ENCODE results near the gene TRIP6. TPM values are rescaled to one million over a fixed set of nuclear protein-coding genes. Genes with fewer than 3 reads are reported as not detected.
A peak's percentile ranks its signal among the peaks of the same experiment; 100 is the strongest.

TRIP6 gene
- total and polyA plus RNA-seq, 2 experiments from 2014 or later, result 44.6 to 112 TPM

DNA sequence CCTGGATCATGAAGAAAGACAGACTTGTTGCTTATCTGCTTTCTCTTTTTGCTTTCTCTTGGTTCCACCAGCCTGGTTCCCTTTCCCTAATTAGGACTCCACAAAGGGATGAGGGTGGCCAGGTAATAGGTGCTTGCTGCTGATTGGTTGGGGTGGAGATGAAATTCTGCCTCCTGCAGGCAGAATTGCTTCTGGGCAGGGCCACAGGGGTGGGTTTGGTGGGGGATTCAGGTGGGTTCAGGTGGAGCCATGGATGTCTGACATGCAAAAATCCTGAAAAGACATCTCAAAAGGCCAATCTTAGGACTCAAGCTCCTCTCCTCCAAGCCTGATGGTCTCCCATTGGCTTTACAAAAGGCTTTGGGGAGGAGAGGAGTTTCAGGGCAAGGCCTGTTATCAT, 53.9 kb downstream of the TRIP6 start:
- no peak for ATAC-seq
- H3K4me1 Mint-ChIP-seq, result peaks cover 35% of the 10 kb centered on the region

More for the DNA sequence above, 53.9 kb downstream of the TRIP6 start:
- no peaks in the 10 kb centered on the region for H3K36me3 ChIP-seq (ENCODE audit: insufficient read depth)
- DNase-seq (ENCODE audit: low spot score), result no peak
- no peaks in the 10 kb centered on the region; the same call in 2 of the 3 replicates for H3K9me3 Mint-ChIP-seq
- H3K4me1 ChIP-seq (ENCODE audit: insufficient read depth), result peaks cover 13% of the 10 kb centered on the region
- H2AFZ ChIP-seq, result no peak overlapping the region
- TF ChIP-seq, protein P1, sequence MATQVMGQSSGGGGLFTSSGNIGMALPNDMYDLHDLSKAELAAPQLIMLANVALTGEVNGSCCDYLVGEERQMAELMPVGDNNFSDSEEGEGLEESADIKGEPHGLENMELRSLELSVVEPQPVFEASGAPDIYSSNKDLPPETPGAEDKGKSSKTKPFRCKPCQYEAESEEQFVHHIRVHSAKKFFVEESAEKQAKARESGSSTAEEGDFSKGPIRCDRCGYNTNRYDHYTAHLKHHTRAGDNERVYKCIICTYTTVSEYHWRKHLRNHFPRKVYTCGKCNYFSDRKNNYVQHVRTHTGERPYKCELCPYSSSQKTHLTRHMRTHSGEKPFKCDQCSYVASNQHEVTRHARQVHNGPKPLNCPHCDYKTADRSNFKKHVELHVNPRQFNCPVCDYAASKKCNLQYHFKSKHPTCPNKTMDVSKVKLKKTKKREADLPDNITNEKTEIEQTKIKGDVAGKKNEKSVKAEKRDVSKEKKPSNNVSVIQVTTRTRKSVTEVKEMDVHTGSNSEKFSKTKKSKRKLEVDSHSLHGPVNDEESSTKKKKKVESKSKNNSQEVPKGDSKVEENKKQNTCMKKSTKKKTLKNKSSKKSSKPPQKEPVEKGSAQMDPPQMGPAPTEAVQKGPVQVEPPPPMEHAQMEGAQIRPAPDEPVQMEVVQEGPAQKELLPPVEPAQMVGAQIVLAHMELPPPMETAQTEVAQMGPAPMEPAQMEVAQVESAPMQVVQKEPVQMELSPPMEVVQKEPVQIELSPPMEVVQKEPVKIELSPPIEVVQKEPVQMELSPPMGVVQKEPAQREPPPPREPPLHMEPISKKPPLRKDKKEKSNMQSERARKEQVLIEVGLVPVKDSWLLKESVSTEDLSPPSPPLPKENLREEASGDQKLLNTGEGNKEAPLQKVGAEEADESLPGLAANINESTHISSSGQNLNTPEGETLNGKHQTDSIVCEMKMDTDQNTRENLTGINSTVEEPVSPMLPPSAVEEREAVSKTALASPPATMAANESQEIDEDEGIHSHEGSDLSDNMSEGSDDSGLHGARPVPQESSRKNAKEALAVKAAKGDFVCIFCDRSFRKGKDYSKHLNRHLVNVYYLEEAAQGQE (IDR thresholded peaks at IDR 0.05; ENCODE audit: unreplicated experiment), result no peak
- TF ChIP-seq, protein P2, sequence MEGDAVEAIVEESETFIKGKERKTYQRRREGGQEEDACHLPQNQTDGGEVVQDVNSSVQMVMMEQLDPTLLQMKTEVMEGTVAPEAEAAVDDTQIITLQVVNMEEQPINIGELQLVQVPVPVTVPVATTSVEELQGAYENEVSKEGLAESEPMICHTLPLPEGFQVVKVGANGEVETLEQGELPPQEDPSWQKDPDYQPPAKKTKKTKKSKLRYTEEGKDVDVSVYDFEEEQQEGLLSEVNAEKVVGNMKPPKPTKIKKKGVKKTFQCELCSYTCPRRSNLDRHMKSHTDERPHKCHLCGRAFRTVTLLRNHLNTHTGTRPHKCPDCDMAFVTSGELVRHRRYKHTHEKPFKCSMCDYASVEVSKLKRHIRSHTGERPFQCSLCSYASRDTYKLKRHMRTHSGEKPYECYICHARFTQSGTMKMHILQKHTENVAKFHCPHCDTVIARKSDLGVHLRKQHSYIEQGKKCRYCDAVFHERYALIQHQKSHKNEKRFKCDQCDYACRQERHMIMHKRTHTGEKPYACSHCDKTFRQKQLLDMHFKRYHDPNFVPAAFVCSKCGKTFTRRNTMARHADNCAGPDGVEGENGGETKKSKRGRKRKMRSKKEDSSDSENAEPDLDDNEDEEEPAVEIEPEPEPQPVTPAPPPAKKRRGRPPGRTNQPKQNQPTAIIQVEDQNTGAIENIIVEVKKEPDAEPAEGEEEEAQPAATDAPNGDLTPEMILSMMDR (conservative IDR thresholded peaks at IDR 0.05; ENCODE audit: low read depth in 2 of 2), result peak; percentile 22 to 31; a peak in 3 of 4 replicates
- no peaks in the 10 kb centered on the region for H3K27me3 ChIP-seq (ENCODE audit: insufficient read depth)
- H3F3A ChIP-seq (replicated peaks; ENCODE audit: low read depth), result no peaks in the 10 kb centered on the region
- H4K20me1 ChIP-seq (replicated peaks; ENCODE audit: insufficient read depth), result no peaks in the 10 kb centered on the region
- no peak overlapping the region for H3K4me3 Mint-ChIP-seq
- H3K9me2 ChIP-seq (ENCODE audit: insufficient read depth), result no peaks in the 10 kb centered on the region
- no peak overlapping the region for H3K4me2 ChIP-seq
- H3K27ac ChIP-seq (ENCODE audit: low read depth), result no peak overlapping the region
- no peak overlapping the region for H3K4me3 ChIP-seq
- H3K36me3 Mint-ChIP-seq (ENCODE audit: low read depth), result no peaks in the 10 kb centered on the region
- peaks cover 10% of the 10 kb centered on the region for H3K27me3 Mint-ChIP-seq (ENCODE audit: insufficient read depth, low read depth, poor library complexity)
- no peak overlapping the region for H3K27ac Mint-ChIP-seq
- no peaks in the 10 kb centered on the region for H3K79me2 ChIP-seq (replicated peaks; ENCODE audit: insufficient read depth)

Small RNA genes lying within 50 kb of the gene (microRNA-seq; reads per million reads assigned to microRNA genes)
- not detected for gene MIR6875

Small RNA genes lying within 50 kb of the gene (small RNA-seq; reads per million reads assigned to genes)
- gene RN7SL549P (ENCODE audit: low replicate concordance) (not detected), gene RN7SL750P (ENCODE audit: low replicate concordance) (not detected)

Other genes with a start within 250 kb of the TRIP6 start
- gene TFR2, start 225.8 kb upstream of the TRIP6 start, total RNA-seq (2014; rRNA removed; shearing (Covaris generic)), result 4.2 and 5.6 TPM in 2 replicates
- gene TFR2, start 225.8 kb upstream of the TRIP6 start, polyA plus RNA-seq (2016; fragmentation: Nextera tagmentation; extraction: Ambion mirVana), result 3.7 and 4.3 TPM in 2 replicates
- 0.69 TPM in 1 of 2 replicates, not detected in the other for gene ACTL6B, start 210.9 kb upstream of the TRIP6 start, total RNA-seq (2014; rRNA removed; shearing (Covaris generic))
- gene ACTL6B, start 210.9 kb upstream of the TRIP6 start, polyA plus RNA-seq (2016; fragmentation: Nextera tagmentation; extraction: Ambion mirVana), result 2.5 and 3.5 TPM in 2 replicates
- 153 and 156 TPM in 2 replicates for gene GNB2, start 193.6 kb upstream of the TRIP6 start, total RNA-seq (2014; rRNA removed; shearing (Covaris generic))
- 112 and 113 TPM in 2 replicates for gene GNB2, start 193.6 kb upstream of the TRIP6 start, polyA plus RNA-seq (2016; fragmentation: Nextera tagmentation; extraction: Ambion mirVana)
- 50.6 and 69.8 TPM in 2 replicates for gene GIGYF1, start 173.1 kb upstream of the TRIP6 start, total RNA-seq (2014; rRNA removed; shearing (Covaris generic))
- gene GIGYF1, start 173.1 kb upstream of the TRIP6 start, polyA plus RNA-seq (2016; fragmentation: Nextera tagmentation; extraction: Ambion mirVana), result 40.0 and 40.4 TPM in 2 replicates
- 87.3 and 110 TPM in 2 replicates for gene POP7, start 161.3 kb upstream of the TRIP6 start, total RNA-seq (2014; rRNA removed; shearing (Covaris generic))
- gene POP7, start 161.3 kb upstream of the TRIP6 start, polyA plus RNA-seq (2016; fragmentation: Nextera tagmentation; extraction: Ambion mirVana), result 216 and 219 TPM in 2 replicates
- 0.89 TPM in 1 of 2 replicates, not detected in the other for gene EPO, start 146.9 kb upstream of the TRIP6 start, total RNA-seq (2014; rRNA removed; shearing (Covaris generic))
- 0.97 and 1.0 TPM in 2 replicates for gene EPO, start 146.9 kb upstream of the TRIP6 start, polyA plus RNA-seq (2016; fragmentation: Nextera tagmentation; extraction: Ambion mirVana)
- 0.03 TPM in 1 of 2 replicates, not detected in the other for gene ZAN, start 133.8 kb upstream of the TRIP6 start, total RNA-seq (2014; rRNA removed; shearing (Covaris generic))
- gene ZAN, start 133.8 kb upstream of the TRIP6 start, polyA plus RNA-seq (2016; fragmentation: Nextera tagmentation; extraction: Ambion mirVana), result 0.07 TPM in 1 of 2 replicates, not detected in the other
- gene EPHB4, start 39.9 kb upstream of the TRIP6 start, total RNA-seq (2014; rRNA removed; shearing (Covaris generic)), result 145 and 164 TPM in 2 replicates
- 22.6 and 23.3 TPM in 2 replicates for gene EPHB4, start 39.9 kb upstream of the TRIP6 start, polyA plus RNA-seq (2016; fragmentation: Nextera tagmentation; extraction: Ambion mirVana)
- 32.3 and 39.9 TPM in 2 replicates for gene SLC12A9, start 14.7 kb upstream of the TRIP6 start, total RNA-seq (2014; rRNA removed; shearing (Covaris generic))
- 9.7 and 10.3 TPM in 2 replicates for gene SLC12A9, start 14.7 kb upstream of the TRIP6 start, polyA plus RNA-seq (2016; fragmentation: Nextera tagmentation; extraction: Ambion mirVana)
- gene SRRT, start 7.7 kb downstream of the TRIP6 start, total RNA-seq (2014; rRNA removed; shearing (Covaris generic)), result 98.3 and 113 TPM in 2 replicates
- 125 and 140 TPM in 2 replicates for gene SRRT, start 7.7 kb downstream of the TRIP6 start, polyA plus RNA-seq (2016; fragmentation: Nextera tagmentation; extraction: Ambion mirVana)
- gene UFSP1, start 22.3 kb downstream of the TRIP6 start, total RNA-seq (2014; rRNA removed; shearing (Covaris generic)), result 11.5 and 11.8 TPM in 2 replicates
- gene UFSP1, start 22.3 kb downstream of the TRIP6 start, polyA plus RNA-seq (2016; fragmentation: Nextera tagmentation; extraction: Ambion mirVana), result 2.0 and 4.1 TPM in 2 replicates
- gene ACHE, start 28.5 kb downstream of the TRIP6 start, total RNA-seq (2014; rRNA removed; shearing (Covaris generic)), result 1.5 and 3.7 TPM in 2 replicates
- gene ACHE, start 28.5 kb downstream of the TRIP6 start, polyA plus RNA-seq (2016; fragmentation: Nextera tagmentation; extraction: Ambion mirVana), result 3.6 and 3.9 TPM in 2 replicates
- 16.3 and 19.1 TPM in 2 replicates for gene MUC3A, start 82.1 kb downstream of the TRIP6 start, total RNA-seq (2014; rRNA removed; shearing (Covaris generic))
- gene MUC3A, start 82.1 kb downstream of the TRIP6 start, polyA plus RNA-seq (2016; fragmentation: Nextera tagmentation; extraction: Ambion mirVana), result 44.4 and 45.7 TPM in 2 replicates
- gene MUC12, start 102.2 kb downstream of the TRIP6 start, total RNA-seq (2014; rRNA removed; shearing (Covaris generic)), result 3.8 and 4.6 TPM in 2 replicates
- gene MUC12, start 102.2 kb downstream of the TRIP6 start, polyA plus RNA-seq (2016; fragmentation: Nextera tagmentation; extraction: Ambion mirVana), result 18.0 and 21.4 TPM in 2 replicates
- under 0.01 TPM in 1 of 2 replicates, not detected in the other for gene MUC17, start 152.7 kb downstream of the TRIP6 start, total RNA-seq (2014; rRNA removed; shearing (Covaris generic))
- gene MUC17, start 152.7 kb downstream of the TRIP6 start, polyA plus RNA-seq (2016; fragmentation: Nextera tagmentation; extraction: Ambion mirVana), result not detected in 2 replicates
- 12.9 and 15.7 TPM in 2 replicates for gene TRIM56, start 218.1 kb downstream of the TRIP6 start, total RNA-seq (2014; rRNA removed; shearing (Covaris generic))
- gene TRIM56, start 218.1 kb downstream of the TRIP6 start, polyA plus RNA-seq (2016; fragmentation: Nextera tagmentation; extraction: Ambion mirVana), result 8.7 and 10.0 TPM in 2 replicates

Data from GM23338 (cell line).